ENCODE results near the gene BCAT1.
A peak's percentile ranks its signal among the peaks of the same experiment; 100 is the strongest.
"Not testable (repeated sequence)": the region's sequence is repeated elsewhere in the genome, so short reads cannot be mapped to it uniquely, and the experiment has no call there.

Gene BCAT1

GRCh38 chr12:24845615-24846014, 103.3 kb downstream of the BCAT1 start:
- DNase-seq = no peak
- in situ Hi-C loops (cut with MboI; ENCODE audit: low pct_unique_long_range_greater_than_20kb, low sequenced_read_pairs) = no loop called here

GRCh38 chr12:24840046-24840800, 108.7 kb downstream of the BCAT1 start:
- no peak for DNase-seq
- in situ Hi-C loops (cut with MboI; ENCODE audit: low pct_unique_long_range_greater_than_20kb, low sequenced_read_pairs) = no loop called here

DNA sequence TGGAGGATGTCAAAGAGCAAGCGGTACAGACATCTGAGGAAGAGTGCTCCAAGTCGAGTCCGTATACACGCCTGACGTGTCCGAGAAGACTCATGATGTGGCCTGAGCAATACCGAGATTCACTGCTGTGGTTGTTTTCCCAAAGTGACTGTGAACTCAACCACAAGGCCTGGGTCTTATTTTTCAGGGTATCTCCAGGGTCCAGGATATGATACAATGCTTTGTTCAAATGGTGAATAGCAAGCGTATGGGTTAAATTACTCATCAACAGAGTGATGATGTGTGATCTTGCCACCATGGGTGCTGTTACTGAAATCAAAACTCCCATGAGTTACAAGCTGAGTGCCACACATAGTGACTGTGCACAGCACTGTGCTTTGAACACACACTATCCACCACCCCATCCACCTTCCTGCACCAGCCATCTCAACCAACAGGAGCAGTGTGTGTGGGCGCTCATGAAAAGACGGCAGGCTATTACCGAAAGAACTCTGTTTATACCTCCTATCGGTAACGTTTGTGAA, 109.6 kb downstream of the BCAT1 start:
- in situ Hi-C loops (cut with MboI; ENCODE audit: low pct_unique_long_range_greater_than_20kb, low sequenced_read_pairs) = no loop called here
- no peak for DNase-seq

GRCh38 chr12:24838531-24838950, 110.4 kb downstream of the BCAT1 start:
- peak; percentile 45 for DNase-seq
- in situ Hi-C loops (cut with MboI; ENCODE audit: low pct_unique_long_range_greater_than_20kb, low sequenced_read_pairs) = no loop called here

DNA sequence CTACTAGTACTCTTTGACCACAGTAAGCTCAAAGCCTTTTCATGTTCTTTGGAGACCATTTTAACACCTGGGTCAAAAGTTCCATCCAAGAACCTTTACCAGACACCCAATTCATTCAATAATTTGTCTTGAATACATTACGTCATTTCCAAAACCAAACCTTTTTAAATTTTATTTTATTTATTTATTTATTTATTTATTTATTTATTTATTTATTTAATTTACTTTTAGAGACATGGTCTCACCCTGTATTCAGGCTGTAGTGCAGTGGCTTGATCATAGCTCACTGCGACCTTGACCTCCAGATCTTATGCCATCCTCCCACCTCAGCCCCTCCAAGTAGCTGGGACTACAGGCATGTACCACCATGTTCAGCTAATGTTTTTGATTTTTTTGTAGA, 113.5 kb downstream of the BCAT1 start:
- DNase-seq = no peak
- in situ Hi-C loops (cut with MboI; ENCODE audit: low pct_unique_long_range_greater_than_20kb, low sequenced_read_pairs) = no loop called here

DNA sequence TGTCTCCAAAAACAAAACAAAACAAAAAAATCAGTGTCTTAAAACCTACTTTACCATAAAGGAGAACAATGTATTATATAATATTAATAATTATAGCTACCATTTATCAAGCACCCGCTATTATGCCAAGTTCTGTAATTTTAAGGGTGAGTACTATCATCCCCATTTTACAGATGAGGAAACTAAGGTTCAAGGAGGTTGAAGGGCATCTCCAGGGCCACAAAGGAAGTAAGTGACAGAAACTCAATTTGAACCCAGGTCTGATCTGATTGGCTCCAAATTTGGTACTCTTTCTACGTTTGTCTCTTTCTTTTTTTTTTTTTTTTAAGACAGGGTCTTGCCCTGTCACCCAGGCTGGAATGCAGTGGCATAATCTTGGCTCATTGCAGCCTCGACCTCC, 115.4 kb downstream of the BCAT1 start:
- in situ Hi-C loops (cut with MboI; ENCODE audit: low pct_unique_long_range_greater_than_20kb, low sequenced_read_pairs) = no loop called here
- DNase-seq = no peak

- no peak for DNase-seq
- in situ Hi-C loops (cut with MboI; ENCODE audit: low pct_unique_long_range_greater_than_20kb, low sequenced_read_pairs) = no loop called here
Observed at GRCh38 chr12:24823808-24824515, 124.9 kb downstream of the BCAT1 start.

- DNase-seq = no peak
- in situ Hi-C loops (cut with MboI; ENCODE audit: low pct_unique_long_range_greater_than_20kb, low sequenced_read_pairs) = no loop called here
Observed at GRCh38 chr12:24822121-24822899, 126.6 kb downstream of the BCAT1 start.

DNA sequence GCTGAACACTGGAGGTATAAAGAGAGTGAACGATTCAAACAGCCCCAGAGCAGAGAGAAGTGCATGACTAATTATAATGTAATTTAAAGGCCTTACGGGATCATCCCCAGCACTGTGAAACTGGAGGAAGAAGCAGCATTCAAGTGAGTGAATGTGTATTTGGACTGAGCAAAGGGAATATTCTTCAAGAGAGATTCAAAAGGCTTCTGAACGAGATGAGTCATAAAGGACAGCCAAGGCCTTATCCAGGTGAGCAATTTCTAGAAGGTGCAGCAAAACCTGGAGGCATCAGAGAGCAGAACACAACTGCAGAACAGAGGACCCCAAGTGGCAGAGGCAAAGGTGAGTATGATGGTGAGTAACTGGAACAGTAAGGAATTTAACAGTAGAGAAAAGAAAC, 127.2 kb downstream of the BCAT1 start:
- in situ Hi-C loops (cut with MboI; ENCODE audit: low pct_unique_long_range_greater_than_20kb, low sequenced_read_pairs) = no loop called here
- no peak for DNase-seq

- in situ Hi-C loops (cut with MboI; ENCODE audit: low pct_unique_long_range_greater_than_20kb, low sequenced_read_pairs) = no loop called here
- no peak for DNase-seq
Observed at GRCh38 chr12:24820872-24821271, 128.0 kb downstream of the BCAT1 start.

- DNase-seq = no peak
- in situ Hi-C loops (cut with MboI; ENCODE audit: low pct_unique_long_range_greater_than_20kb, low sequenced_read_pairs) = no loop called here
Observed at GRCh38 chr12:24818351-24818750, 130.6 kb downstream of the BCAT1 start.

DNA sequence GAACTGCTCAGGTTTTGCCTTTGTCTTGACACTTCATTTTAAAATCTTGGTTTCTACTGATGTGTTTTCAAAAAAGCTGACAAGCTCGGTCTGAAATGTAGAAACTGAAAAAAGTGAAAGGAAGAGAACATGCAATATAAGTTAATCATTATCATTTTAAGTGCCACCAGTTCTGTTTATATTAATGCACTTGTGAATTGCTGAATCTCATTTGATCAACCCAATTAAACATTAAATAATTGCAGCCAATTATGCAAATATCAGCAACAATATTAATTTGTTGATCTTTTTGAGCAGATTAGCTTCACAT, 133.8 kb downstream of the BCAT1 start:
- in situ Hi-C loops (cut with MboI; ENCODE audit: low pct_unique_long_range_greater_than_20kb, low sequenced_read_pairs) = no loop called here
- no peak for DNase-seq

DNA sequence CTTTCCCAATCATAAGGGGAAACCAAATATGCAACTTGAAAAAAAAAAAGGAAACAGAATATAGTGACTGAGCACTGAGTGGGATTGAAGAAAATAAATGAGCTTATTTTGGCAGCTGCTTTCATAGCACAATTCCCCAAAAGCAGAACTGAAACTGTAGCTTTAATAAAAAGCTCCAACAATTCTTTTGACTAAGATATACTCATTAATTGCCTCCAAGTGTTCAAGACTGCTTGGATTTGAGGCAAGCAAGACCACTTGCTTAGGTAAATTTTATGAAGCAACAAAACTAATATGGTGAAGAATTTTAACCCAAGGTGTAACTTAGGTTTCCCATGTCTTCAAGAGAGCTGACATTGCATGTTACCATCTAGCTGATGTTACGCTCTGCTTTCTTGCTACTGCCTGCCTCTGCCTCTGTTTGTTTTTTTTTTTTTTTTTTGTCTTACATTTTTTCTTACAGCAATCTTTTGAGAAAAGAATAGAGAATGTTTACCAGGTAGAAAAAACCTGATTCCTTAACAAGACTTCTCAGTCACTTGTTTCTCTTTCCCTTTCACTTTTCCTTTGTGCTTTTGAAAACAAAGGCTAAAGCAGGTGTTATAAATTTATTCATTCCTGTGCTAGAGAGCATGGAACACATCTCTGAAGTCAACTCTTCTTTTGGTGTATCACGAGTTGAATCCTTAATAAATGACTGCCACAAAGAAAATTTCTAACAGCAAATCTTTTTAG, 134.4 kb downstream of the BCAT1 start:
- in situ Hi-C loops (cut with MboI; ENCODE audit: low pct_unique_long_range_greater_than_20kb, low sequenced_read_pairs) = no loop called here
- DNase-seq = peak; percentile 35

DNA sequence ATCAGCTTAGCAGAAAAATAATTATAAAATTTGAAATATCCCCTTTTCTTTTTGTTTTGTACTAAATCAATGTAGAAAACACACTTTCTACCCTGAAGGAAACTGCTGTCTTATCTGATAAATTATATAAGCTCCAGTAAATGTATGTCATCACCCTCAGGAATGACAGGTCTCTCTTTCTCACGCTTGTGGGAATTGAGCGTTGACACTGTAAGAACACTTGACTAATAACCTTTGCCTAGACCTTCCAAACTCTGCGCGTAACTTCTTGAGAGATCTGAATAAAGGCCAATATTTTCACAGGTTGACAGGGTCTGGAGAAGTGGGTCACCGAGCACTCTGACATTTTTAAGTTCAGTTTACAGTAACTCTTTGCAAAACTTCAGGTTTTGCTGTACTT, 138.5 kb downstream of the BCAT1 start:
- no peak for DNase-seq
- in situ Hi-C loops (cut with MboI; ENCODE audit: low pct_unique_long_range_greater_than_20kb, low sequenced_read_pairs) = no loop called here

- in situ Hi-C loops (cut with MboI; ENCODE audit: low pct_unique_long_range_greater_than_20kb, low sequenced_read_pairs); DNase-seq: not testable (repeated sequence)
Observed at GRCh38 chr12:24809306-24809705, 139.6 kb downstream of the BCAT1 start.

DNA sequence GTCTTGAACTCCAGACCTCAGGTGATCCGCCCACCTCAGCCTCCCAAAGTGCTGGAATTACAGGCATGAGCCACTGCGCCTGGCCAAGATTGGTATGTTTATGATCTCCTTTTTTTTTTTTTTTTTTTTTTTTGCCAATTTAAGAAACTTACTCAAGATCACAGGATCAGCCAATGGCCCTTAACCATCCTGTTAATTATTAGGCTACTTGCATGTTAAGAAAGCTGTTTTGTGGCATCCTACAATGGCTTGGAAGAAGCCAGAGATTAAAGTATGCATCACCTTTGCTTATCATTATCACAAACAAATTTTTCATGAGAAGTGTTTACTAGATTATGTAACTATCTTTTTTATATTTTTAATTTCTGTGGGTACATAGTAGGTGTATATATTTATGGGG, 140.2 kb downstream of the BCAT1 start:
- no peak for DNase-seq
- in situ Hi-C loops (cut with MboI; ENCODE audit: low pct_unique_long_range_greater_than_20kb, low sequenced_read_pairs) = no loop called here

DNA sequence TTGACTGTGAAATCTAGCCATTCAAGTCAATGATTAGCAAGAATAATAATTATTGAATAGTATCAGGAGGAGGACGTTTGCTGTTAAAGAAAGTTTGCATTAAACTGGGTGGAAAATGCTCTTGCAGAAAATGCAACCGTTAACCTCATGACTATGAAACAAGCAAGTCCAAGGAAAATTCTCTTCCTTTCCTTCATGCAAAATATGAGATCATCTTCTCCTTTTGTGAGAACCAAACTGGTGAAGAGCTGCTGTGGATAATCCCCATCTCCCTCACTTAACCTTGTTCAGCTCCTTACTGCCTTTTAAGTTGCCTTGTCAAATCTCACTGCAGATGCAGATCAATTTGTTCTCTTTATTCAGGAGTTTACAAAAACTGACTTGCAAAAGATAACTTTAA, 142.5 kb downstream of the BCAT1 start:
- in situ Hi-C loops (cut with MboI; ENCODE audit: low pct_unique_long_range_greater_than_20kb, low sequenced_read_pairs) = no loop called here

GRCh38 chr12:24803430-24804245, 145.3 kb downstream of the BCAT1 start:
- DNase-seq = peak; percentile 79
- in situ Hi-C loops (cut with MboI; ENCODE audit: low pct_unique_long_range_greater_than_20kb, low sequenced_read_pairs) = no loop called here

More for the DNA sequence above, 142.5 kb downstream of the BCAT1 start:
- DNase-seq = no peak

GRCh38 chr12:24798335-24798734, 150.6 kb downstream of the BCAT1 start:
- peak; percentile 91 for DNase-seq
- in situ Hi-C loops (cut with MboI; ENCODE audit: low pct_unique_long_range_greater_than_20kb, low sequenced_read_pairs) = no loop called here
